K562 (cell line): ENCODE results near the gene MARCKS. TPM values are rescaled to one million over a fixed set of nuclear protein-coding genes. Genes with fewer than 3 reads are reported as not detected.

Experiments
- ARID4B ChIP-seq: sonication (generic); formaldehyde crosslinking; IDR thresholded peaks from 2 replicates; pipeline ENCODE4 v1.8.0; 2022; ENCODE audit warnings: mild to moderate bottlenecking, missing genetic modification reagents
- CLOCK ChIP-seq: fragments of 250-450 bp; sonication (Bioruptor Pico); IDR thresholded peaks from 2 replicates; pipeline ENCODE4 v1.4.0; 2020; ENCODE audit warnings: mild to moderate bottlenecking, moderate library complexity, borderline replicate concordance
- E2F3 ChIP-seq: fragments of 250-450 bp; sonication (Bioruptor Pico); IDR thresholded peaks from 2 replicates; pipeline ENCODE4 v1.4.0; 2020; ENCODE audit warnings: mild to moderate bottlenecking
- E2F5 ChIP-seq: sonication (generic); formaldehyde crosslinking; IDR thresholded peaks from 2 replicates; pipeline ENCODE4 v1.8.0; 2022; ENCODE audit warnings: mild to moderate bottlenecking, missing genetic modification reagents
- HMG20B ChIP-seq: fragments of 250-450 bp; sonication (Bioruptor Pico); IDR thresholded peaks from 2 replicates; pipeline ENCODE4 v1.5.0; 2021; ENCODE audit warnings: mild to moderate bottlenecking
- HMGN3 ChIP-seq: IDR thresholded peaks from 2 replicates; pipeline ENCODE4 v1.6.1; 2011; ENCODE audit warnings: borderline replicate concordance, low read depth, mild to moderate bottlenecking, mixed read lengths, low read length; ENCODE audit not compliant: insufficient read length; ENCODE audit errors: extremely low read depth
- NCOA2 ChIP-seq, 2 experiments: fragments of 450-650 bp; IDR thresholded peaks; 2 replicates each; pipeline ENCODE4 v1.6.1; 2018; ENCODE audit warnings: mild to moderate bottlenecking in 2 of 2, moderate library complexity in 1 of 2; ENCODE audit not compliant: partially characterized antibody in 2 of 2
- PRDM10 ChIP-seq: fragments of 450-650 bp; IDR thresholded peaks from 2 replicates; pipeline ENCODE4 v1.6.1; 2018; ENCODE audit not compliant: partially characterized antibody
- WHSC1 ChIP-seq: IDR thresholded peaks from one replicate; pipeline ENCODE4 v1.6.1; 2012; ENCODE audit warnings: low read length, control low read depth, inconsistent platforms
- ZFX ChIP-seq: sonication (generic); formaldehyde crosslinking; IDR thresholded peaks from 2 replicates; pipeline ENCODE4 v1.8.0; 2022; ENCODE audit warnings: mild to moderate bottlenecking, missing genetic modification reagents, moderate library complexity
- ZHX1 ChIP-seq: fragments of 150-350 bp; conservative IDR thresholded peaks from 2 replicates; pipeline ENCODE4 v1.6.1; 2014; ENCODE audit warnings: low read length
- polyA plus RNA-seq, 8 experiments: library from polyadenylated mRNA; depleted of rRNA in 4 of 8; stranded (reverse) in 5 of 8; unstranded in 3 of 8; fragments of >200 nt; fragmentation: Nextera tagmentation in 2 of 8; fragmentation: Illumina TruSeq in 1 of 8; extraction: Ambion mirVana in 2 of 8; extraction: Trizol in 1 of 8; gene quantifications; 2 replicates each; pipeline versions ENCODE4 v1.2.1 to v1.2.3, GENCODE V29; 2011 to 2014; ENCODE audit warnings: inconsistent platforms in 1 of 8, missing spikeins in 1 of 8
- total RNA-seq, 7 experiments: library from RNA; depleted of rRNA in 6 of 7; stranded (reverse); fragments of >200 nt in 6 of 7; fragmentation: Illumina TruSeq in 2 of 7; extraction: Trizol in 2 of 7; gene quantifications; 2 replicates each; pipeline versions ENCODE4 v1.2.1 to v1.2.3, GENCODE V29; 2011 to 2021; ENCODE audit warnings: low replicate concordance in 1 of 7

MARCKS gene
- total and polyA plus RNA-seq, 9 of the 15 experiments (the other 6 are each of a cell fraction or from before 2014, with no cell fraction given), result 0.15 to 2.7 (median 1.0) TPM

- TF ChIP-seq CLOCK (no peak), ARID4B (CRISPR knock-in tag) (no peak), WHSC1 (no peak), ZFX (CRISPR knock-in tag) (peak; percentile 49), HMGN3 (peak; percentile 42), NCOA2 (IDR thresholded peaks at IDR 0.05; ENCODE audit: partially characterized antibody in 2 of 2) (no peak), PRDM10 (peak; percentile 91), HMG20B (CRISPR knock-in tag) (no peak), E2F3 (no peak), E2F5 (no peak), ZHX1 (no peak)
These were observed 1.6 kb downstream of the MARCKS start (continued) for GRCh38 chr6:113858480-113859348.
